Measurements from ENCODE around the gene IWS1. TPM values are rescaled to one million over a fixed set of nuclear protein-coding genes. Genes with fewer than 3 reads are reported as not detected.

The IWS1 gene
- polyA plus RNA-seq, 1 donor: 53.1 TPM

- Histone ChIP-seq H3K27me3 (ENCODE audit: control insufficient read depth, insufficient read depth, low read length) (no peaks in the 10 kb centered on the region), H3K36me3 (ENCODE audit: control insufficient read depth, insufficient read depth, low read length) (peaks cover 40% of the 10 kb centered on the region), H3K27ac (ENCODE audit: low read length) (no peak overlapping the region), H3K4me1 (ENCODE audit: control insufficient read depth, insufficient read depth, low read length) (peaks cover 15% of the 10 kb centered on the region), H3K4me3 (ENCODE audit: low read length) (no peak overlapping the region), H3K9me3 (ENCODE audit: control insufficient read depth, low read depth, low read length) (no peaks in the 10 kb centered on the region)
- no CpG with 5 or more reads among the region's 13 CpGs for WGBS (ENCODE audit: insufficient coverage, low lambda C conversion rate)
- DNase-seq: no peak
These were observed 11.8 kb downstream of the IWS1 start for GRCh38 chr2:127514485-127514884.

- Histone ChIP-seq H3K4me3 (ENCODE audit: low read length) (no peak overlapping the region), H3K4me1 (ENCODE audit: control insufficient read depth, insufficient read depth, low read length) (peaks cover 18% of the 10 kb centered on the region), H3K27ac (ENCODE audit: low read length) (no peak overlapping the region), H3K9me3 (ENCODE audit: control insufficient read depth, low read depth, low read length) (no peaks in the 10 kb centered on the region), H3K36me3 (ENCODE audit: control insufficient read depth, insufficient read depth, low read length) (peaks cover 40% of the 10 kb centered on the region), H3K27me3 (ENCODE audit: control insufficient read depth, insufficient read depth, low read length) (no peaks in the 10 kb centered on the region)
- WGBS (ENCODE audit: insufficient coverage, low lambda C conversion rate): no CpG with 5 or more reads among the region's 10 CpGs
- DNase-seq: no peak
These were observed 12.2 kb downstream of the IWS1 start for GRCh38 chr2:127514076-127514475.

- WGBS (ENCODE audit: insufficient coverage, low lambda C conversion rate): 100% methylated on average over 2 of the region's 4 CpGs
- Histone ChIP-seq H3K27ac (ENCODE audit: low read length) (no peak overlapping the region), H3K4me3 (ENCODE audit: low read length) (no peak overlapping the region), H3K36me3 (ENCODE audit: control insufficient read depth, insufficient read depth, low read length) (peaks cover 32% of the 10 kb centered on the region), H3K4me1 (ENCODE audit: control insufficient read depth, insufficient read depth, low read length) (peaks cover 24% of the 10 kb centered on the region), H3K27me3 (ENCODE audit: control insufficient read depth, insufficient read depth, low read length) (no peaks in the 10 kb centered on the region), H3K9me3 (ENCODE audit: control insufficient read depth, low read depth, low read length) (no peaks in the 10 kb centered on the region)
- no peak for DNase-seq
These were observed 13.9 kb downstream of the IWS1 start for GRCh38 chr2:127512362-127512761.

- Histone ChIP-seq H3K27ac (ENCODE audit: low read length) (peak overlapping the region; percentile 74), H3K36me3 (ENCODE audit: control insufficient read depth, insufficient read depth, low read length) (peaks cover 27% of the 10 kb centered on the region), H3K27me3 (ENCODE audit: control insufficient read depth, insufficient read depth, low read length) (no peaks in the 10 kb centered on the region), H3K9me3 (ENCODE audit: control insufficient read depth, low read depth, low read length) (no peaks in the 10 kb centered on the region), H3K4me3 (ENCODE audit: low read length) (no peak overlapping the region), H3K4me1 (ENCODE audit: control insufficient read depth, insufficient read depth, low read length) (peaks cover 24% of the 10 kb centered on the region)
- no CpG with 5 or more reads among the region's 1 CpG for WGBS (ENCODE audit: insufficient coverage, low lambda C conversion rate)
- DNase-seq: no peak
These were observed 14.4 kb downstream of the IWS1 start for GRCh38 chr2:127511917-127512316.

- Histone ChIP-seq H3K4me3 (ENCODE audit: low read length) (no peak overlapping the region), H3K36me3 (ENCODE audit: control insufficient read depth, insufficient read depth, low read length) (peaks cover 24% of the 10 kb centered on the region), H3K9me3 (ENCODE audit: control insufficient read depth, low read depth, low read length) (no peaks in the 10 kb centered on the region), H3K27ac (ENCODE audit: low read length) (peak overlapping the region; percentile 74), H3K4me1 (ENCODE audit: control insufficient read depth, insufficient read depth, low read length) (peaks cover 24% of the 10 kb centered on the region), H3K27me3 (ENCODE audit: control insufficient read depth, insufficient read depth, low read length) (no peaks in the 10 kb centered on the region)
- 33% methylated on average over 1 of the region's 6 CpGs for WGBS (ENCODE audit: insufficient coverage, low lambda C conversion rate)
- DNase-seq: no peak
These were observed 15.1 kb downstream of the IWS1 start for GRCh38 chr2:127511090-127511695.

GRCh38 chr2:127510073-127510472 lies 16.2 kb downstream of the IWS1 start:
- Histone ChIP-seq H3K4me3 (ENCODE audit: low read length) (no peak overlapping the region), H3K4me1 (ENCODE audit: control insufficient read depth, insufficient read depth, low read length) (peaks cover 24% of the 10 kb centered on the region), H3K27ac (ENCODE audit: low read length) (peak overlapping the region; percentile 74), H3K36me3 (ENCODE audit: control insufficient read depth, insufficient read depth, low read length) (peaks cover 18% of the 10 kb centered on the region), H3K9me3 (ENCODE audit: control insufficient read depth, low read depth, low read length) (no peaks in the 10 kb centered on the region), H3K27me3 (ENCODE audit: control insufficient read depth, insufficient read depth, low read length) (no peaks in the 10 kb centered on the region)
- no CpG with 5 or more reads among the region's 2 CpGs for WGBS (ENCODE audit: insufficient coverage, low lambda C conversion rate)
- DNase-seq: peak; percentile 77 to 90

- H3K27ac ChIP-seq (ENCODE audit: low read length): peak overlapping the region; percentile 70
- peaks cover 21% of the 10 kb centered on the region for H3K36me3 ChIP-seq (ENCODE audit: control insufficient read depth, insufficient read depth, low read length)
- H3K4me1 ChIP-seq (ENCODE audit: control insufficient read depth, insufficient read depth, low read length): peaks cover 24% of the 10 kb centered on the region
- no CpG with 5 or more reads among the region's 3 CpGs for WGBS (ENCODE audit: insufficient coverage, low lambda C conversion rate)
- no peak overlapping the region for H3K4me3 ChIP-seq (ENCODE audit: low read length)
- DNase-seq: no peak
- no peaks in the 10 kb centered on the region for H3K27me3 ChIP-seq (ENCODE audit: control insufficient read depth, insufficient read depth, low read length)
- H3K9me3 ChIP-seq (ENCODE audit: control insufficient read depth, low read depth, low read length): no peaks in the 10 kb centered on the region
These were observed 17.7 kb downstream of the IWS1 start for GRCh38 chr2:127508631-127509034.

GRCh38 chr2:127508023-127508630 lies 18.2 kb downstream of the IWS1 start:
- no peak for DNase-seq
- peaks cover 24% of the 10 kb centered on the region for H3K36me3 ChIP-seq (ENCODE audit: control insufficient read depth, insufficient read depth, low read length)
- H3K9me3 ChIP-seq (ENCODE audit: control insufficient read depth, low read depth, low read length): no peaks in the 10 kb centered on the region
- 83% methylated on average over 1 of the region's 4 CpGs for WGBS (ENCODE audit: insufficient coverage, low lambda C conversion rate)
- peaks cover 24% of the 10 kb centered on the region for H3K4me1 ChIP-seq (ENCODE audit: control insufficient read depth, insufficient read depth, low read length)
- H3K4me3 ChIP-seq (ENCODE audit: low read length): no peak overlapping the region
- H3K27me3 ChIP-seq (ENCODE audit: control insufficient read depth, insufficient read depth, low read length): no peaks in the 10 kb centered on the region
- peak overlapping the region; percentile 70 for H3K27ac ChIP-seq (ENCODE audit: low read length)

- WGBS (ENCODE audit: insufficient coverage, low lambda C conversion rate): no CpG with 5 or more reads among the region's 1 CpG
- DNase-seq: no peak
- Histone ChIP-seq H3K27ac (ENCODE audit: low read length) (no peak overlapping the region), H3K4me1 (ENCODE audit: control insufficient read depth, insufficient read depth, low read length) (peaks cover 23% of the 10 kb centered on the region), H3K9me3 (ENCODE audit: control insufficient read depth, low read depth, low read length) (no peaks in the 10 kb centered on the region), H3K4me3 (ENCODE audit: low read length) (no peak overlapping the region), H3K27me3 (ENCODE audit: control insufficient read depth, insufficient read depth, low read length) (no peaks in the 10 kb centered on the region), H3K36me3 (ENCODE audit: control insufficient read depth, insufficient read depth, low read length) (peaks cover 33% of the 10 kb centered on the region)
These were observed 19.8 kb downstream of the IWS1 start for GRCh38 chr2:127506510-127506909.

GRCh38 chr2:127504552-127505430 lies 21.5 kb downstream of the IWS1 start:
- 80% methylated on average over 2 of the region's 11 CpGs for WGBS (ENCODE audit: insufficient coverage, low lambda C conversion rate)
- DNase-seq: no peak
- no peak overlapping the region for H3K27ac ChIP-seq (ENCODE audit: low read length)
- no peaks in the 10 kb centered on the region for H3K9me3 ChIP-seq (ENCODE audit: control insufficient read depth, low read depth, low read length)
- peaks cover 12% of the 10 kb centered on the region for H3K4me1 ChIP-seq (ENCODE audit: control insufficient read depth, insufficient read depth, low read length)
- no peaks in the 10 kb centered on the region for H3K27me3 ChIP-seq (ENCODE audit: control insufficient read depth, insufficient read depth, low read length)
- peaks cover 41% of the 10 kb centered on the region for H3K36me3 ChIP-seq (ENCODE audit: control insufficient read depth, insufficient read depth, low read length)
- no peak overlapping the region for H3K4me3 ChIP-seq (ENCODE audit: low read length)

All from large intestine (tissue), 3 donors.